Lung microvascular endothelial cell (primary cell): ENCODE results near the gene AUNIP. TPM values are rescaled to one million over a fixed set of nuclear protein-coding genes. Genes with fewer than 3 reads are reported as not detected.
A peak's percentile ranks its signal among the peaks of the same experiment; 100 is the strongest.

Experiments used
- DNase-seq, 2 donors: peaks; one replicate each; pipeline versions ENCODE4 v3.0.0 to v3.0.0-alpha.2; 2010; ENCODE audit warnings: low read depth in 2 of 2
- total RNA-seq: library from RNA; depleted of rRNA; stranded (reverse); fragments of >200 nt; gene quantifications from 2 replicates; pipeline ENCODE4 v1.2.1, GENCODE V29; 2014

The AUNIP gene
- total RNA-seq, 1 donor from 2014 or later: 0.60 TPM

DNA sequence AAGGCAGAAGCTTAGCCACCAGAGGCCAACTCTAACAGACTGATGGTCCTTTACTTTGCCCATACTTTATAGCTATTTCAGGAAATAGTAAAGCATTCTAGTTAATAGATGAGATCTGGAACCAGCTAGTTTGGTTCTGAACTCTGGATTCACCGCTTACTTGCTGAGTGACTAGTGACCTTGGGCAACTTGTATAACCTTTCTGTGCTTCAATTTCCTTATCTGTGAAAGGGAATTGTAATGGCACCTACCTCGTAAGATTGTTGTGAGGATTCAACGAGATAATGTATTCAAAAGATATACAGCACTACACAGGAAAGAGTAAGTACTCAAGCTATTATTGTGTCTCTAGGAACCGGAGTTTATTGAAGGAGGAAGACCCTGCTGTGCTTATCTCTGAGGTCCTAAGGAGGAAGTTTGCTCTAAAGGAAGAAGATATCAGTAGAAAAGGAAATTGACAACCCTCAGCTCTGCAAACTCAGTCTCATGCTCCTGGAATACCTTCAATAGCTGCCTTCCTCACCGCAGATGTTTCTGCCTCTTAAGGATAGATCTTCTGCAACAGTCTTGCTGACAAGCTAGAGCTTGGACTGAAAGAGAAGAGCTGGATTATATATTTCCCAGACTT lies 27.6 kb downstream of the AUNIP start:
- DNase-seq: no peak

DNA sequence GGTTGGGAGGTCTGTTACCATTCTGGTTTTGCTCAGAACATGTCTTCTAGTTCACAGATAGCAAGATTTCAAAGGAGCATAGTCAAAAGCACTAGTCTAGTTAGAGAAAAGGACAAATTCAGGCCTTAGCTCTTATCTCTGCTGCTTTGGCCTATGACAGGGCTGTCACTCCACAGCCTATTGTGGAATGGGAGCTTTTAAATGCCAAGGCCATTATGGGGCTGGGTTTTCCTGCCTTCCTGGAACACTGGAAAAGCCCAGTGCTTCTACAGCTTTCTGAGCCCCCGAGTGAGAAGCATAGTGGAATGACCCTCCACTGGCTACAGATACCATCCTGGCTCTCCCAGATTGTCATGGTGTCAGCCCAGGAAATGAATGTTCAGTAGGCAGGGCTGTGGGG lies 30.2 kb downstream of the AUNIP start:
- DNase-seq: peak in 1 of 2 donors; percentile 60

DNA sequence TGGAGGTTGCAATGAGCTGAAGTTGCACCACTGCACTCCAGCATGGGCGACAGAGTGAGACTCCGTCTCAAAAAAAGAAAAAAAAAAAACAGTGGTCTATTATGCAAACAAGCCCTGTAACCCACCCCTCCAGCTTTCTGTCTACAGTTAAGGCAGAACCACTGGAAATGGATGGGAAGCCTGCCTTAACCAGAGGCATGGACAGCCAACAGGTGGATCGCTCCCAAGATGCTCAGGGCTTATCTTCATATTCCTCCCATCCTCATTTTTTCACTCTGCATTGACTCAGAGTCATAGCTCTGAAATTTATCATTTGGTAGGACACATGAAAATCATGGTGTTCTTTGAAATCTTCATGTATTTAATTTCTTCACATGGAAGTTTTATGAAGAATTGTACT lies 30.8 kb downstream of the AUNIP start:
- DNase-seq: no peak

- no peak for DNase-seq
Observed at GRCh38 chr1:25826571-25826970, 32.7 kb downstream of the AUNIP start.

- peak in 1 of 2 donors; percentile 33 for DNase-seq
Observed at GRCh38 chr1:25825605-25826004, 33.7 kb downstream of the AUNIP start.

- DNase-seq: peak; percentile 18 to 38
Observed at GRCh38 chr1:25821630-25822091, 37.6 kb downstream of the AUNIP start.

DNA sequence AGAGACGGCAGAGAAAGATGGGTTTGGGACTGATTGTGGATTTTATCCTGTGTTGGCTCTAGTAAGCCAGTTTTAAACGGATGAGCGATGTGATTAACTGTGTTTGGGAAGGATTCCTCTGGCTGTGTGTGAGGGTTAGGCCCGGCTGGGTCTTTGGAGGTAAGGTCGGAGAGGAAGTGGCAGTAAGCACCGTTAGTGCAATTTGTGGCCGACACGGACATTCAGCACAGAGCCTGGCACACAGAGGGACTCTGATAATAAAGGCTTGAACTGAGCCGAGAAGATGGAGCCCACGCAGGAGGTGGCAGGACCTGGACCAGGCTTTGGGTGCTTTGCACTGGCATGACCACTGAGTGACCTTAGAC lies 38.2 kb downstream of the AUNIP start:
- DNase-seq: no peak

- DNase-seq: peak; percentile 61 to 64
Observed at GRCh38 chr1:25820247-25821111, 38.8 kb downstream of the AUNIP start.

- peak; percentile 69 for DNase-seq
Observed at GRCh38 chr1:25819491-25820246, 39.6 kb downstream of the AUNIP start, which contains the start of gene MTFR1L. MTFR1L (plus strand) TSS chr1:25819954; CDS start chr1:25823105, 3,151 bp downstream.

DNA sequence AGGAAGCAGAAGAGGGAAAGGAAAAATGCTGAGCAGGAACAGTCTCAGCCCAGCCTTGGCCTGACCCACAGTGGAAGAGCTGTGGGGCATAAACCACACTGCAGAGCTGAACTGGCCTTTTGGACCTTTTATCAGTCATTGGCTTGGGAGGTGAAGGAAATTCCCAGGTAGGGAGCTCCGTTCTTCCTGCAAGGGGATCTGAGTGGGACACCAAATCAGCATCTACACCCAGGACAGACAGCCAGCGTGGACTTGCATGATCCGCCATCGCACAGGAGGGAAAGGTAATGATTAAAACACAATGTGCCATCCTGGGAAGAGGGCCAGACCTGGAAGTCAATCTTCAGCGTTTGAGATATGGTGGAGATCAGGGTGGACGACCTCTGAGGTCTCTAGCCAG lies 40.7 kb downstream of the AUNIP start:
- DNase-seq: no peak

GRCh38 chr1:25817840-25818501 lies 41.3 kb downstream of the AUNIP start:
- no peak for DNase-seq

GRCh38 chr1:25816112-25816718 lies 43.0 kb downstream of the AUNIP start:
- DNase-seq: no peak

GRCh38 chr1:25815208-25816111 lies 43.8 kb downstream of the AUNIP start:
- no peak for DNase-seq

DNA sequence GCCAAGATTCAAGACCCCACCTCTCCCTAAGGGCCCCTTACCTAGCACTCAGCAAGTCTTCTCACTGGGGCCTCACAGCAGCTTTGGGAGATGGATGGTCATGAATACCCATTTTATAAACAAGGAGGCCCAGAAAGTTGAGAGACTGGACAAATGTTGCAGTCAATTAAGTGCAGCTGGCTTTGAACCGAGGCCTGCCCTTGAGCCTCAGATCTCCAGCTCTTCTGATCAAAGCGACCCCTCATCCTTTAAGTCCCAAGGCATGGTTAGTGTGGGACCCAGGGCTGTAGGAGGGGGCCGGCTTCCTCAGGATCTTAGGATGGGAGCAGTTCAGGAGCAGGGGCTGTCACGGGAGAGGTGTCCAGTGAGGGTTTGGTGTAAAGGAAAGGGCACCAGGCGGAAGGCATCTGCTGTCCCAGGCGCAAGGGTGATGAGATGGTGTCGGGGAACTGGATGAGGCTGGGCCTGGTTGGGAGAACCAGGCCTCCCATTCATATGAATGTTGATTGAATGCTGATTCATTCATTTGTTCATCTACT lies 44.6 kb downstream of the AUNIP start:
- no peak for DNase-seq

DNA sequence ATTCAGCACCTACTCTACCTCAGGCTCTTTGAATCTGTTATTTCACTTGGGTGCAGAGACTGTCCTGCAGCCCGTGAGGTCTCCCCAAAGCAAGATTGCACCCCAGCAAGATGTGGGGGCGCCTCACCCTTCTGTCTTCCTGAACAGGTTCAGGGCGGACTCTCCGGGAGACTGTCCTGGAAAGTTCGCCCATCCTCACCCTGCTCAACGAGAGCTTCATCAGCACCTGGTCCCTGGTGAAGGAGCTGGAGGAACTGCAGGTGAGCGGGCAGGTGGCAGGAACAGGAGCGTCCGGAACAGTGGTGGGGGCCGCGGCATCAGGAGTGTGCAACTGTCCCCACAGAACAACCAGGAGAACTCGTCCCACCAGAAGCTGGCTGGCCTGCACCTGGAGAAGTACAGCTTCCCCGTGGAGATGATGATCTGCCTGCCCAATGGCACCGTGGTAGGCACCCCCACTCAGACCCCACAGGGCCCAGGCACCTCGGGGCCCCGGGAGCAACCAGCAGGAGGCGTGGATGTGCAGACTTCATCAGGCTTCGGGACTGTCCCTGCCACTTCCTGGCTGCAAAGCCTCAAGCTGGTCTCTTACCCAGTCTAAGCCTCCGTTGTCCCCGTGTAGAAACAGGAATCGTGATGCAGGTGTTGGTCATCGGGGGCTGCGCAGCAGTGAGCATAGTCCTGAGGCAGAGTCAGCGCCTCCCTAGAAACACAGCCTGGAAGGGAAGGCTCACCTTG lies 45.4 kb downstream of the AUNIP start:
- DNase-seq: no peak

GRCh38 chr1:25813071-25813733 lies 46.1 kb downstream of the AUNIP start:
- no peak for DNase-seq

GRCh38 chr1:25811384-25812082 lies 47.7 kb downstream of the AUNIP start:
- no peak for DNase-seq
